ENCODE data around the gene RPL18.

RPL18 gene

GRCh38 chr19:48603001-48603400 is 16.0 kb downstream of the RPL18 start:
- H3K27me3 ChIP-seq (replicated peaks; ENCODE audit: control insufficient read depth, insufficient read depth, low read length): no peaks in the 10 kb centered on the region
- no peak for TF ChIP-seq CTCF (IDR thresholded peaks at IDR 0.05; ENCODE audit: insufficient read depth, low read length, poor library complexity, severe bottlenecking)
- no peaks in the 10 kb centered on the region for H3K36me3 ChIP-seq (ENCODE audit: control insufficient read depth, insufficient read depth, low read length)
- DNase-seq (ENCODE audit: extremely low read depth, insufficient read length): no peak
- no peak overlapping the region for H3K4me3 ChIP-seq (replicated peaks; ENCODE audit: low read depth, low read length)

- Histone ChIP-seq H3K36me3 (ENCODE audit: control insufficient read depth, insufficient read depth, low read length) (no peaks in the 10 kb centered on the region), H3K4me3 (replicated peaks; ENCODE audit: low read depth, low read length) (no peak overlapping the region), H3K27me3 (replicated peaks; ENCODE audit: control insufficient read depth, insufficient read depth, low read length) (no peaks in the 10 kb centered on the region)
- TF ChIP-seq CTCF (IDR thresholded peaks at IDR 0.05; ENCODE audit: insufficient read depth, low read length, poor library complexity, severe bottlenecking): no peak
- DNase-seq (ENCODE audit: extremely low read depth, insufficient read length): no peak
These were observed 18.1 kb downstream of the RPL18 start for GRCh38 chr19:48600679-48601417.

GRCh38 chr19:48598996-48599700 is 19.8 kb downstream of the RPL18 start:
- Histone ChIP-seq H3K27me3 (replicated peaks; ENCODE audit: control insufficient read depth, insufficient read depth, low read length) (no peaks in the 10 kb centered on the region), H3K36me3 (ENCODE audit: control insufficient read depth, insufficient read depth, low read length) (no peaks in the 10 kb centered on the region), H3K4me3 (replicated peaks; ENCODE audit: low read depth, low read length) (no peak overlapping the region)
- no peak for DNase-seq (ENCODE audit: extremely low read depth, insufficient read length)
- no peak for TF ChIP-seq CTCF (IDR thresholded peaks at IDR 0.05; ENCODE audit: insufficient read depth, low read length, poor library complexity, severe bottlenecking)

- H3K4me3 ChIP-seq (replicated peaks; ENCODE audit: low read depth, low read length): no peak overlapping the region
- no peaks in the 10 kb centered on the region for H3K36me3 ChIP-seq (ENCODE audit: control insufficient read depth, insufficient read depth, low read length)
- DNase-seq (ENCODE audit: extremely low read depth, insufficient read length): no peak
- H3K27me3 ChIP-seq (replicated peaks; ENCODE audit: control insufficient read depth, insufficient read depth, low read length): no peaks in the 10 kb centered on the region
- no peak for TF ChIP-seq CTCF (IDR thresholded peaks at IDR 0.05; ENCODE audit: insufficient read depth, low read length, poor library complexity, severe bottlenecking)
These were observed 22.1 kb downstream of the RPL18 start for GRCh38 chr19:48596679-48597465.

- no peaks in the 10 kb centered on the region for H3K36me3 ChIP-seq (ENCODE audit: control insufficient read depth, insufficient read depth, low read length)
- DNase-seq (ENCODE audit: extremely low read depth, insufficient read length): no peak
- no peak for TF ChIP-seq CTCF (IDR thresholded peaks at IDR 0.05; ENCODE audit: insufficient read depth, low read length, poor library complexity, severe bottlenecking)
- H3K27me3 ChIP-seq (replicated peaks; ENCODE audit: control insufficient read depth, insufficient read depth, low read length): no peaks in the 10 kb centered on the region
- no peak overlapping the region for H3K4me3 ChIP-seq (replicated peaks; ENCODE audit: low read depth, low read length)
These were observed 22.7 kb downstream of the RPL18 start for GRCh38 chr19:48596237-48596636.
